ENCODE results near the gene SPACA4. TPM values are rescaled to one million over a fixed set of nuclear protein-coding genes. Genes with fewer than 3 reads are reported as not detected.
A peak's percentile ranks its signal among the peaks of the same experiment; 100 is the strongest.

SPACA4 gene
- total and polyA plus RNA-seq, 9 of the 15 experiments (the other 6 are each of a cell fraction or from before 2014, with no cell fraction given): not detected

DNA sequence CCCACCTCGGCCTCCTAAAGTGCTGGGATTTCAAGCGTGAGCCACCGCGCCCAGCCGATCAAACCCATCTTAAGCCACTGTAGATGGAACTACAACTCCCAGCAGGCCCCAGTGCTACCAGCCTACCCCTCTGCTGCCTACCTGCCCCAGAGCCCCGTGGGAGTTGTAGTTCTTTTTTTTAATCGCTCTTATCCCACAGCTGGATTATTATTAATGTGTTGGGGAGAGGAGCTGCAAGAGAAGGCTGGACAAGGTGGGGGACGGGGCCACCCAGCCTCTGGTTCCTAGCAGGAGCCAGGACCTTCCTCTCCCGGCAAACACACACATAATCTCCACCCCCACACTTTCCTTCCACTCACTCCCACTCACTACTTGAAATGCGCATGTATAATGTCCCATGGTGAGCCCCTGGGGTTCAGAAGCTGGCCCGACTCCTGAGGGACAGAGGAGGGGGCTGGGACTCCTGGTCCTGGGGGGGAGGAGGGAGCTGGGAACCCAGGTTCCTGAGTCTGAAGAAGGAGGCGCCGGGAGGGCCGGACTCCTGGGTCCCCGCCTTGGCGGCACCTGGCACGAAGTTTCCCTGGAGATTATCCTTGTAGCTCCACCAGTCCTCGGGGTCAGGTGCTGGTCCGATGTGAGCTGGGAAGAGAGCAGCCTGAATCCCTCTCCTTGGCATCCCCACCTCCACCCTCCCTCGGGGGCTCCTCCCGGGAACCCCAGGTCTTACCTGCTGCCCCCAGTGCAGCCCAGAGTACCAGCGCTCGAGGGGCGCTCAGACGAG, 38.5 kb downstream of the SPACA4 start (continued):
- TF ChIP-seq ZNF124 (CRISPR knock-in tag; IDR thresholded peaks at IDR 0.05): no peak

DNA sequence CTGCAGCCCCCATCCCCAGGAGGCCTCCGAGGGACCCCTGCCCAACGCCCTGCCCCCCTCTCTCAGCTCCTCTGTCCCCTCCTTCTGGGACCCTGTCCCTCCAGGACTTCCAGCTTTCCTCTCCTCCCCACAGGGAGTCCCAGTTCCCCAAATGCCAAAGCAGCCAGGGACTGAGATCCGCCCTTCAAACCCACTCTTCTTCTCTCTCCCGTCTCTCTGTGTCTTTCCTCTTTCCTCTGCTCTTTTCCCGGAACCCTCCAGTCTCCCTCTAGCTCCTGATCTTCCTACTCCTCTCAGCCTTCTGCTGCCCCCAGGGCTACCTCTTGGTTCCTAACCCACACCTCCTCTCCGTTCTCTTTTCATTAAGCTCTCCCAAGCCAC, 39.1 kb downstream of the SPACA4 start:
- ATAC-seq (peak; percentile 1), DNase-seq (ENCODE audit: extremely low read depth in 1 of 4, low spot score in 3 of 4) (no peak), FAIRE-seq (no peak)
- Histone ChIP-seq H3K4me2 (ENCODE audit: insufficient read depth, low read length) (peak overlapping the region; percentile 84), H3K9ac (ENCODE audit: insufficient read depth in 1 of 2, low read depth in 2 of 2, low read length in 2 of 2) (peak overlapping the region; percentile 43 to 87), H3K9me3 (replicated peaks; ENCODE audit: control insufficient read depth, insufficient read depth, low read depth, low read length) (no peaks in the 10 kb centered on the region), H3K4me3 (peak overlapping the region; percentile 56), H3K36me3 (ENCODE audit: control insufficient read depth, insufficient read depth, low read length) (no peaks in the 10 kb centered on the region), H3K9me1 (ENCODE audit: control insufficient read depth, insufficient read depth, low read length) (no peaks in the 10 kb centered on the region), H3K4me1 (replicated peaks in 1 of 2; ENCODE audit: control insufficient read depth in 2 of 2, insufficient read depth in 2 of 2, low read length in 2 of 2) (peaks cover 21 to 37% of the 10 kb centered on the region in 2 experiments; a peak in 4 of 5 replicates), H4K20me1 (replicated peaks; ENCODE audit: control insufficient read depth, insufficient read depth, low read length) (no peaks in the 10 kb centered on the region), H2AFZ (ENCODE audit: low read depth, low read length) (peak overlapping the region; percentile 95), H3K27ac (ENCODE audit: extremely low read depth, low read depth, low read length) (peak overlapping the region; percentile 27; the same call in 2 of the 3 replicates), H3K27me3 (ENCODE audit: control insufficient read depth in 2 of 2, insufficient read depth in 2 of 2, low read length in 2 of 2) (no peaks in the 10 kb centered on the region), H3K79me2 (ENCODE audit: control insufficient read depth, insufficient read depth, low read length) (no peaks in the 10 kb centered on the region)
- POLR2A ChIA-PET: interaction anchor here (0.6 to 1.3 kb wide), 8 partner anchors 11 to 231 kb away, joined by 3 to 7 read pairs (median 4); partner anchors contain the start of gene PPP1R15A
- CTCF ChIA-PET (ENCODE audit: low intra/inter-chr PET ratio): interaction anchor here (0.9 to 2.2 kb wide), 3 partner anchors 93 to 191 kb away, joined by 5 to 16 read pairs (median 6); no protein-coding TSS in a partner anchor
- WGBS (ENCODE audit: insufficient coverage, low coverage, missing lambda C conversion rate): 7% methylated on average over 4 of the region's 6 CpGs
- intact Hi-C loops (cut with micrococcal nuclease) (loop anchor here (5.0 kb wide), 1 partner anchor 92 kb away; no protein-coding TSS in a partner anchor), in situ Hi-C loops (cut with MboI) (loop anchor here (5.0 to 10.0 kb wide), 3 partner anchors 97 to 329 kb away; partner anchors contain the start of gene RASIP1)
- BruUV-seq (replicated peaks): TSS peak; percentile 94
- TF ChIP-seq, protein P1, sequence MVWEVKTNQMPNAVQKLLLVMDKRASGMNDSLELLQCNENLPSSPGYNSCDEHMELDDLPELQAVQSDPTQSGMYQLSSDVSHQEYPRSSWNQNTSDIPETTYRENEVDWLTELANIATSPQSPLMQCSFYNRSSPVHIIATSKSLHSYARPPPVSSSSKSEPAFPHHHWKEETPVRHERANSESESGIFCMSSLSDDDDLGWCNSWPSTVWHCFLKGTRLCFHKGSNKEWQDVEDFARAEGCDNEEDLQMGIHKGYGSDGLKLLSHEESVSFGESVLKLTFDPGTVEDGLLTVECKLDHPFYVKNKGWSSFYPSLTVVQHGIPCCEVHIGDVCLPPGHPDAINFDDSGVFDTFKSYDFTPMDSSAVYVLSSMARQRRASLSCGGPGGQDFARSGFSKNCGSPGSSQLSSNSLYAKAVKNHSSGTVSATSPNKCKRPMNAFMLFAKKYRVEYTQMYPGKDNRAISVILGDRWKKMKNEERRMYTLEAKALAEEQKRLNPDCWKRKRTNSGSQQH (CRISPR knock-in tag; IDR thresholded peaks at IDR 0.05): no peak; the same call in 1 of the 2 replicates
- no peak for TF ChIP-seq MEF2A (IDR thresholded peaks at IDR 0.05; ENCODE audit: control insufficient read depth, low read depth, low read length)
- no peak for TF ChIP-seq ZNF124 (CRISPR knock-in tag; IDR thresholded peaks at IDR 0.05)
- TF ChIP-seq ETV5 (CRISPR knock-in tag; IDR thresholded peaks at IDR 0.05; ENCODE audit: low read depth): no peak
- TF ChIP-seq OTX1 (CRISPR knock-in tag; IDR thresholded peaks at IDR 0.05): peak; percentile 71; the same call in 1 of the 2 replicates
- TF ChIP-seq SETDB1 (IDR thresholded peaks at IDR 0.05; ENCODE audit: low read length): no peak
- no peak for TF ChIP-seq ZNF561 (CRISPR knock-in tag; conservative IDR thresholded peaks at IDR 0.05)
- peak in 1 of 2 experiments; percentile 67; a peak in 1 of 4 replicates for TF ChIP-seq ARNT (IDR thresholded peaks at IDR 0.05)
- no peak for TF ChIP-seq SMARCA5 (IDR thresholded peaks at IDR 0.05)
- 0 out of 2 replicates have a peak, but pooled peaks have one; percentile 62 for TF ChIP-seq ELF4 (CRISPR knock-in tag; IDR thresholded peaks at IDR 0.05)
- TF ChIP-seq, protein P2, sequence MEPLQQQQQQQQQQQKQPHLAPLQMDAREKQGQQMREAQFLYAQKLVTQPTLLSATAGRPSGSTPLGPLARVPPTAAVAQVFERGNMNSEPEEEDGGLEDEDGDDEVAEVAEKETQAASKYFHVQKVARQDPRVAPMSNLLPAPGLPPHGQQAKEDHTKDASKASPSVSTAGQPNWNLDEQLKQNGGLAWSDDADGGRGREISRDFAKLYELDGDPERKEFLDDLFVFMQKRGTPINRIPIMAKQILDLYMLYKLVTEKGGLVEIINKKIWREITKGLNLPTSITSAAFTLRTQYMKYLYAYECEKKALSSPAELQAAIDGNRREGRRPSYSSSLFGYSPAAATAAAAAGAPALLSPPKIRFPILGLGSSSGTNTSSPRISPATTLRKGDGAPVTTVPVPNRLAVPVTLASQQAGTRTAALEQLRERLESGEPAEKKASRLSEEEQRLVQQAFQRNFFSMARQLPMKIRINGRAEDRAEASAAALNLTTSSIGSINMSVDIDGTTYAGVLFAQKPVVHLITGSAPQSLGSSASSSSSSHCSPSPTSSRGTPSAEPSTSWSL (CRISPR knock-in tag; IDR thresholded peaks at IDR 0.05; ENCODE audit: borderline replicate concordance): no peak
- TF ChIP-seq HOXB6 (CRISPR knock-in tag; IDR thresholded peaks at IDR 0.05; ENCODE audit: borderline replicate concordance): no peak
- no peak for TF ChIP-seq YY1 (IDR thresholded peaks at IDR 0.05; ENCODE audit: borderline replicate concordance in 1 of 3, control insufficient read depth in 1 of 3, extremely low read depth in 1 of 3, insufficient read depth in 3 of 3, insufficient read length in 1 of 3, insufficient replicate concordance in 2 of 3, low read depth in 1 of 3, low read length in 2 of 3)
- TF ChIP-seq BCOR (IDR thresholded peaks at IDR 0.05): 0 out of 2 replicates have a peak, but pooled peaks have one; percentile 36
- TF ChIP-seq TAF7 (tag; IDR thresholded peaks at IDR 0.05): peak; percentile 54; the same call in 1 of the 2 replicates
